HG03457 (cell line): Measurements from ENCODE around the gene EMC1.
"Not testable (repeated sequence)": the region's sequence is repeated elsewhere in the genome, so short reads cannot be mapped to it uniquely, and the experiment has no call there.

Experiments
- ATAC-seq: cut with Tn5 transposase; IDR thresholded peaks from one replicate; pipeline ENCODE4 v1.9.1; 2021; ENCODE audit warnings: moderate number of reproducible peaks; ENCODE audit not compliant: unreplicated experiment

EMC1 gene

GRCh38 chr1:19262047-19262446, 10.7 kb upstream of the EMC1 start:
- no peak for ATAC-seq

- ATAC-seq = no peak
These were observed 9.2 kb upstream of the EMC1 start for GRCh38 chr1:19260211-19261138.

- ATAC-seq = no peak
These were observed 7.0 kb upstream of the EMC1 start for GRCh38 chr1:19258353-19258752.

- ATAC-seq = no peak
These were observed 6.0 kb upstream of the EMC1 start for GRCh38 chr1:19257178-19257914.

GRCh38 chr1:19256301-19256700, 5.0 kb upstream of the EMC1 start:
- ATAC-seq = not testable (repeated sequence)

GRCh38 chr1:19255288-19255687, 4.0 kb upstream of the EMC1 start:
- ATAC-seq = no peak

- ATAC-seq = no peak
These were observed 3.1 kb upstream of the EMC1 start for GRCh38 chr1:19254416-19254815.

- ATAC-seq = no peak
These were observed 557 bp downstream of the EMC1 start for GRCh38 chr1:19250629-19251304.

- no peak for ATAC-seq
These were observed 10.4 kb downstream of the EMC1 start for GRCh38 chr1:19240673-19241538.

- ATAC-seq = no peak
These were observed 11.4 kb downstream of the EMC1 start for GRCh38 chr1:19239876-19240275.

GRCh38 chr1:19234224-19234623, 17.1 kb downstream of the EMC1 start:
- ATAC-seq = no peak

- no peak for ATAC-seq
These were observed 18.8 kb downstream of the EMC1 start for GRCh38 chr1:19232524-19232846.

- not testable (repeated sequence) for ATAC-seq
These were observed 19.4 kb downstream of the EMC1 start for GRCh38 chr1:19231736-19232523.

- ATAC-seq = no peak
These were observed 21.4 kb downstream of the EMC1 start for GRCh38 chr1:19229828-19230325.

GRCh38 chr1:19229229-19229628, 22.1 kb downstream of the EMC1 start:
- ATAC-seq = no peak

- ATAC-seq = no peak
These were observed 28.1 kb downstream of the EMC1 start for GRCh38 chr1:19222979-19223824.

GRCh38 chr1:19222573-19222972, 28.8 kb downstream of the EMC1 start:
- no peak for ATAC-seq

GRCh38 chr1:19220991-19221390, 30.3 kb downstream of the EMC1 start:
- no peak for ATAC-seq
